Neural cell (in vitro differentiated cells): ENCODE results near the gene MAST4. TPM values are rescaled to one million over a fixed set of nuclear protein-coding genes. Genes with fewer than 3 reads are reported as not detected.
"Not testable (repeated sequence)": the region's sequence is repeated elsewhere in the genome, so short reads cannot be mapped to it uniquely, and the experiment has no call there.

Source experiments
- H2AFZ ChIP-seq: fragments of 200-600, 300-800 bp; sonication (generic), shearing (Covaris generic); 2 replicates; pipeline ENCODE4 v1.6.0; 2014; ENCODE audit warnings: low read depth, mild to moderate bottlenecking, antibody characterized with exemption, low read length, moderate library complexity
- H3F3A ChIP-seq: fragments of 200-600 bp; shearing (Covaris generic); 2 replicates; pipeline ENCODE4 v1.6.1; 2016; ENCODE audit warnings: mild to moderate bottlenecking, moderate library complexity, mixed read lengths, antibody characterized with exemption, low read length; ENCODE audit not compliant: insufficient read depth, poor library complexity, severe bottlenecking
- H3K27ac ChIP-seq: fragments of 200-600, 300-800 bp; sonication (generic), shearing (Covaris generic); 2 replicates; pipeline ENCODE4 v1.5.1; 2014; ENCODE audit warnings: mild to moderate bottlenecking, low read length, moderate library complexity
- H3K27me3 ChIP-seq: fragments of 300-800, 200-600 bp; sonication (generic), shearing (Covaris generic); 2 replicates; pipeline ENCODE4 v1.6.0; 2014; ENCODE audit warnings: mild to moderate bottlenecking, low read depth, low read length, moderate library complexity; ENCODE audit not compliant: insufficient read depth
- H3K36me3 ChIP-seq: fragments of 300-800, 200-600 bp; sonication (generic), shearing (Covaris generic); 2 replicates; pipeline ENCODE4 v1.5.1; 2014; ENCODE audit warnings: mild to moderate bottlenecking, antibody characterized with exemption, low read length, moderate library complexity; ENCODE audit not compliant: insufficient read depth
- H3K4me2 ChIP-seq: fragments of 300-800, 200-600 bp; sonication (generic), shearing (Covaris generic); 2 replicates; pipeline ENCODE4 v1.6.0; 2014; ENCODE audit warnings: mild to moderate bottlenecking, low read length
- H3K4me3 ChIP-seq: fragments of 300-800, 200-600 bp; sonication (generic), shearing (Covaris generic); 2 replicates; pipeline ENCODE4 v1.5.1; 2014; ENCODE audit warnings: mild to moderate bottlenecking, low read length, moderate library complexity
- H3K79me2 ChIP-seq: fragments of 200-600 bp; shearing (Covaris generic); replicated peaks from 2 replicates; pipeline ENCODE4 v1.6.0; 2014; ENCODE audit warnings: mild to moderate bottlenecking, low read length, moderate library complexity; ENCODE audit not compliant: insufficient read depth
- H3K9ac ChIP-seq: fragments of 300-800, 200-600 bp; sonication (generic), shearing (Covaris generic); 2 replicates; pipeline ENCODE4 v1.6.1; 2016; ENCODE audit warnings: mild to moderate bottlenecking, low read length, mixed read lengths
- H3K9me2 ChIP-seq: fragments of 200-600 bp; shearing (Covaris generic); 2 replicates; pipeline ENCODE4 v1.6.1; 2016; ENCODE audit warnings: mild to moderate bottlenecking, low read length, mixed read lengths; ENCODE audit not compliant: insufficient read depth
- H3K9me3 ChIP-seq: fragments of 200-600, 300-800 bp; sonication (generic), shearing (Covaris generic); 2 replicates; pipeline ENCODE4 v1.6.1; 2016; ENCODE audit warnings: mild to moderate bottlenecking, mixed run types, low read length, moderate library complexity, mixed read lengths
- H4K20me1 ChIP-seq: fragments of 200-600 bp; shearing (Covaris generic); 2 replicates; pipeline ENCODE4 v1.6.1; 2016; ENCODE audit warnings: mild to moderate bottlenecking, mixed run types; ENCODE audit not compliant: insufficient read depth
- CTCF ChIP-seq: fragments of 450-650 bp; IDR thresholded peaks from 2 replicates; pipeline ENCODE4 v1.5.1; 2014; ENCODE audit warnings: antibody characterized with exemption, mild to moderate bottlenecking, moderate library complexity; ENCODE audit not compliant: poor library complexity, severe bottlenecking
- EP300 ChIP-seq: fragments of 450-650 bp; conservative IDR thresholded peaks from 2 replicates; pipeline ENCODE4 v1.6.1; 2014; ENCODE audit warnings: antibody characterized with exemption, mild to moderate bottlenecking, moderate library complexity; ENCODE audit not compliant: poor library complexity, severe bottlenecking
- EZH2 ChIP-seq: fragments of 200-600, 300-800 bp; shearing (Covaris generic), sonication (generic); IDR thresholded peaks from 2 replicates; pipeline ENCODE4 v1.6.1; 2014; ENCODE audit warnings: antibody characterized with exemption, low read length, borderline replicate concordance, mild to moderate bottlenecking; ENCODE audit not compliant: insufficient read depth, poor library complexity, severe bottlenecking
- POLR2AphosphoS5 ChIP-seq: IDR thresholded peaks from 2 replicates; pipeline ENCODE4 v1.6.1; 2012
- RAD21 ChIP-seq: fragments of 450-650 bp; conservative IDR thresholded peaks from 2 replicates; pipeline ENCODE4 v1.6.1; 2014; ENCODE audit warnings: antibody characterized with exemption, mild to moderate bottlenecking, moderate library complexity
- REST ChIP-seq: IDR thresholded peaks from 2 replicates; pipeline ENCODE4 v1.6.1; 2012; ENCODE audit warnings: borderline replicate concordance
- SMC3 ChIP-seq: fragments of 450-650 bp; conservative IDR thresholded peaks from 2 replicates; pipeline ENCODE4 v1.6.1; 2014; ENCODE audit warnings: antibody characterized with exemption, mild to moderate bottlenecking, moderate library complexity; ENCODE audit not compliant: poor library complexity
- TAF1 ChIP-seq: IDR thresholded peaks from 2 replicates; pipeline ENCODE4 v1.6.1; 2012; ENCODE audit warnings: low read depth
- polyA plus RNA-seq: library from polyadenylated mRNA; depleted of rRNA; stranded (reverse); fragments of >200 nt; gene quantifications from 2 replicates; pipeline ENCODE4 v1.2.3, GENCODE V29; 2014

The MAST4 gene
- polyA plus RNA-seq, 1 donor from 2014 or later = 2.3 TPM

- no peak for TF ChIP-seq POLR2AphosphoS5
- no peak for TF ChIP-seq TAF1
- no peak for TF ChIP-seq REST
- no peak for TF ChIP-seq EP300
- no peak for TF ChIP-seq EZH2
Measured at GRCh38 chr5:66747607-66748006, 151.4 kb downstream of the MAST4 start.

GRCh38 chr5:66752668-66753067 is 156.5 kb downstream of the MAST4 start:
- not testable (repeated sequence) for H3K4me3 ChIP-seq, H3F3A ChIP-seq, H3K27ac ChIP-seq, H4K20me1 ChIP-seq, H3K79me2 ChIP-seq, H3K27me3 ChIP-seq, H3K36me3 ChIP-seq, H3K4me2 ChIP-seq, H3K9me2 ChIP-seq, H3K9me3 ChIP-seq, H2AFZ ChIP-seq, H3K9ac ChIP-seq

More at GRCh38 chr5:66747607-66748006, 151.4 kb downstream of the MAST4 start:
- no peaks in the 10 kb centered on the region for H3K9me3 ChIP-seq
- H3F3A ChIP-seq = no peaks in the 10 kb centered on the region
- H3K9me2 ChIP-seq = no peaks in the 10 kb centered on the region
- no peaks in the 10 kb centered on the region for H3K36me3 ChIP-seq
- no peaks in the 10 kb centered on the region for H4K20me1 ChIP-seq
- no peak overlapping the region for H3K9ac ChIP-seq
- H3K4me2 ChIP-seq = no peak overlapping the region
- H3K27me3 ChIP-seq = no peaks in the 10 kb centered on the region
- no peak overlapping the region for H3K27ac ChIP-seq
- H2AFZ ChIP-seq = no peak overlapping the region
- H3K4me3 ChIP-seq = no peak overlapping the region
- H3K79me2 ChIP-seq = no peaks in the 10 kb centered on the region

- H3F3A ChIP-seq = no peaks in the 10 kb centered on the region
- H3K9me3 ChIP-seq = no peaks in the 10 kb centered on the region
- TF ChIP-seq POLR2AphosphoS5 (no peak), EP300 (no peak), CTCF (peak; percentile 87), EZH2 (no peak), SMC3 (peak; percentile 95), TAF1 (no peak), RAD21 (peak; percentile 91), REST (no peak)
Measured at GRCh38 chr5:66757219-66757833, 161.1 kb downstream of the MAST4 start.

More at GRCh38 chr5:66757219-66757833, 161.1 kb downstream of the MAST4 start:
- Histone ChIP-seq H3K27ac (no peak overlapping the region), H2AFZ (no peak overlapping the region), H3K9me2 (no peaks in the 10 kb centered on the region), H3K4me2 (no peak overlapping the region), H3K27me3 (no peaks in the 10 kb centered on the region), H3K36me3 (no peaks in the 10 kb centered on the region), H4K20me1 (no peaks in the 10 kb centered on the region), H3K79me2 (no peaks in the 10 kb centered on the region), H3K9ac (no peak overlapping the region), H3K4me3 (no peak overlapping the region)
